ENCODE data around the gene HDDC3.

The HDDC3 gene

GRCh38 chr15:90960298-90961091 lies 28.1 kb upstream of the HDDC3 start:
- no peak overlapping the region for H3K27ac ChIP-seq (ENCODE audit: low read depth, low read length)
- H3K9me3 ChIP-seq (ENCODE audit: insufficient read depth, low read depth, low read length) = no peaks in the 10 kb centered on the region
- peaks cover 9% of the 10 kb centered on the region; the same call in 1 of the 2 replicates for H3K4me1 ChIP-seq (ENCODE audit: insufficient read depth, low read length)
- 95% methylated on average over 20 of the region's 20 CpGs for WGBS
- no peaks in the 10 kb centered on the region for H3K27me3 ChIP-seq (ENCODE audit: insufficient read depth, low read length)
- H3K9ac ChIP-seq (ENCODE audit: low read depth, low read length) = no peak overlapping the region
- no peak overlapping the region for H3K4me3 ChIP-seq (ENCODE audit: low read length)
- H3K36me3 ChIP-seq (ENCODE audit: insufficient read depth, low read length) = peaks cover 55% of the 10 kb centered on the region

- Histone ChIP-seq H3K4me1 (ENCODE audit: insufficient read depth, low read length) (peaks cover 9% of the 10 kb centered on the region; the same call in 1 of the 2 replicates), H3K9ac (ENCODE audit: low read depth, low read length) (no peak overlapping the region), H3K36me3 (ENCODE audit: insufficient read depth, low read length) (peaks cover 51% of the 10 kb centered on the region), H3K9me3 (ENCODE audit: insufficient read depth, low read depth, low read length) (no peaks in the 10 kb centered on the region), H3K27ac (ENCODE audit: low read depth, low read length) (no peak overlapping the region), H3K4me3 (ENCODE audit: low read length) (no peak overlapping the region), H3K27me3 (ENCODE audit: insufficient read depth, low read length) (no peaks in the 10 kb centered on the region)
- WGBS = 92% methylated on average over 5 of the region's 5 CpGs
Measured at GRCh38 chr15:90959894-90960293, 27.5 kb upstream of the HDDC3 start.

- no peaks in the 10 kb centered on the region for H3K27me3 ChIP-seq (ENCODE audit: insufficient read depth, low read length)
- H3K4me1 ChIP-seq (ENCODE audit: insufficient read depth, low read length) = peaks cover 9% of the 10 kb centered on the region; the same call in 1 of the 2 replicates
- H3K36me3 ChIP-seq (ENCODE audit: insufficient read depth, low read length) = peaks cover 45% of the 10 kb centered on the region
- 90% methylated on average over 7 of the region's 8 CpGs for WGBS
- no peak overlapping the region for H3K27ac ChIP-seq (ENCODE audit: low read depth, low read length)
- no peak overlapping the region for H3K4me3 ChIP-seq (ENCODE audit: low read length)
- H3K9ac ChIP-seq (ENCODE audit: low read depth, low read length) = no peak overlapping the region
- no peaks in the 10 kb centered on the region for H3K9me3 ChIP-seq (ENCODE audit: insufficient read depth, low read depth, low read length)
Measured at GRCh38 chr15:90959028-90959595, 26.8 kb upstream of the HDDC3 start.

- peak overlapping the region; percentile 74 for H3K4me3 ChIP-seq (ENCODE audit: low read length)
- H3K9ac ChIP-seq (ENCODE audit: low read depth, low read length) = peak overlapping the region; percentile 9; the same call in 1 of the 2 replicates
- H3K4me1 ChIP-seq (ENCODE audit: insufficient read depth, low read length) = peaks cover 9% of the 10 kb centered on the region; the same call in 1 of the 2 replicates
- 87% methylated on average over 6 of the region's 6 CpGs for WGBS
- no peaks in the 10 kb centered on the region for H3K9me3 ChIP-seq (ENCODE audit: insufficient read depth, low read depth, low read length)
- H3K36me3 ChIP-seq (ENCODE audit: insufficient read depth, low read length) = peaks cover 44% of the 10 kb centered on the region
- no peaks in the 10 kb centered on the region for H3K27me3 ChIP-seq (ENCODE audit: insufficient read depth, low read length)
- no peak overlapping the region for H3K27ac ChIP-seq (ENCODE audit: low read depth, low read length)
Measured at GRCh38 chr15:90957791-90958190, 25.4 kb upstream of the HDDC3 start.

GRCh38 chr15:90957031-90957790 lies 24.9 kb upstream of the HDDC3 start:
- peaks cover 9% of the 10 kb centered on the region; the same call in 1 of the 2 replicates for H3K4me1 ChIP-seq (ENCODE audit: insufficient read depth, low read length)
- H3K36me3 ChIP-seq (ENCODE audit: insufficient read depth, low read length) = peaks cover 42% of the 10 kb centered on the region
- H3K27me3 ChIP-seq (ENCODE audit: insufficient read depth, low read length) = no peaks in the 10 kb centered on the region
- H3K4me3 ChIP-seq (ENCODE audit: low read length) = peak overlapping the region; percentile 74
- H3K9ac ChIP-seq (ENCODE audit: low read depth, low read length) = peak overlapping the region; percentile 80
- 11% methylated on average over 63 of the region's 63 CpGs for WGBS
- no peaks in the 10 kb centered on the region for H3K9me3 ChIP-seq (ENCODE audit: insufficient read depth, low read depth, low read length)
- H3K27ac ChIP-seq (ENCODE audit: low read depth, low read length) = no peak overlapping the region

GRCh38 chr15:90956274-90957030 lies 24.1 kb upstream of the HDDC3 start:
- Histone ChIP-seq H3K4me1 (ENCODE audit: insufficient read depth, low read length) (peaks cover 9% of the 10 kb centered on the region; the same call in 1 of the 2 replicates), H3K4me3 (ENCODE audit: low read length) (peak overlapping the region; percentile 74), H3K9ac (ENCODE audit: low read depth, low read length) (peak overlapping the region; percentile 80), H3K36me3 (ENCODE audit: insufficient read depth, low read length) (peaks cover 40% of the 10 kb centered on the region), H3K9me3 (ENCODE audit: insufficient read depth, low read depth, low read length) (no peaks in the 10 kb centered on the region), H3K27ac (ENCODE audit: low read depth, low read length) (no peak overlapping the region), H3K27me3 (ENCODE audit: insufficient read depth, low read length) (no peaks in the 10 kb centered on the region)
- 9% methylated on average over 56 of the region's 56 CpGs for WGBS

- H3K4me3 ChIP-seq (ENCODE audit: low read length) = peak overlapping the region; percentile 74
- H3K27me3 ChIP-seq (ENCODE audit: insufficient read depth, low read length) = no peaks in the 10 kb centered on the region
- H3K4me1 ChIP-seq (ENCODE audit: insufficient read depth, low read length) = peaks cover 9% of the 10 kb centered on the region; the same call in 1 of the 2 replicates
- 68% methylated on average over 19 of the region's 20 CpGs for WGBS
- H3K36me3 ChIP-seq (ENCODE audit: insufficient read depth, low read length) = peaks cover 40% of the 10 kb centered on the region
- H3K27ac ChIP-seq (ENCODE audit: low read depth, low read length) = no peak overlapping the region; the same call in 1 of the 2 replicates
- peak overlapping the region; percentile 89 for H3K9ac ChIP-seq (ENCODE audit: low read depth, low read length)
- H3K9me3 ChIP-seq (ENCODE audit: insufficient read depth, low read depth, low read length) = no peaks in the 10 kb centered on the region
Measured at GRCh38 chr15:90955624-90956273, 23.4 kb upstream of the HDDC3 start.

GRCh38 chr15:90954712-90955623 lies 22.6 kb upstream of the HDDC3 start, which contains the start of gene RCCD1:
Gene RCCD1, plus strand, starts transcription at chr15:90954884. Its CDS starts 1,851 bp downstream, at chr15:90956735.
- peaks cover 40% of the 10 kb centered on the region for H3K36me3 ChIP-seq (ENCODE audit: insufficient read depth, low read length)
- no peaks in the 10 kb centered on the region for H3K9me3 ChIP-seq (ENCODE audit: insufficient read depth, low read depth, low read length)
- H3K27me3 ChIP-seq (ENCODE audit: insufficient read depth, low read length) = no peaks in the 10 kb centered on the region
- 1% methylated on average over 69 of the region's 69 CpGs for WGBS
- peak within 1 kb of the TSS; percentile 99 for H3K27ac ChIP-seq (ENCODE audit: low read depth, low read length)
- H3K4me1 ChIP-seq (ENCODE audit: insufficient read depth, low read length) = peaks cover 9% of the 10 kb centered on the region; the same call in 1 of the 2 replicates
- H3K4me3 ChIP-seq (ENCODE audit: low read length) = peak within 1 kb of the TSS; percentile 74
- peak within 1 kb of the TSS; percentile 89 for H3K9ac ChIP-seq (ENCODE audit: low read depth, low read length)

GRCh38 chr15:90953947-90954711 lies 21.8 kb upstream of the HDDC3 start:
- no peaks in the 10 kb centered on the region for H3K9me3 ChIP-seq (ENCODE audit: insufficient read depth, low read depth, low read length)
- H3K27me3 ChIP-seq (ENCODE audit: insufficient read depth, low read length) = no peaks in the 10 kb centered on the region
- no peak overlapping the region for H3K27ac ChIP-seq (ENCODE audit: low read depth, low read length)
- WGBS = 78% methylated on average over 16 of the region's 16 CpGs
- peaks cover 45% of the 10 kb centered on the region for H3K36me3 ChIP-seq (ENCODE audit: insufficient read depth, low read length)
- H3K4me3 ChIP-seq (ENCODE audit: low read length) = peak overlapping the region; percentile 74
- peaks cover 9% of the 10 kb centered on the region; the same call in 1 of the 2 replicates for H3K4me1 ChIP-seq (ENCODE audit: insufficient read depth, low read length)
- H3K9ac ChIP-seq (ENCODE audit: low read depth, low read length) = no peak overlapping the region

Data from HUES64 (cell line).